NCI-H526 (cell line): ENCODE data around the gene ALG12.

Source experiments
- DNase-seq, 2 experiments: peaks; one replicate each; lab custom pipeline; 2025; lab: John Stamatoyannopoulos, UW

The ALG12 gene

DNA sequence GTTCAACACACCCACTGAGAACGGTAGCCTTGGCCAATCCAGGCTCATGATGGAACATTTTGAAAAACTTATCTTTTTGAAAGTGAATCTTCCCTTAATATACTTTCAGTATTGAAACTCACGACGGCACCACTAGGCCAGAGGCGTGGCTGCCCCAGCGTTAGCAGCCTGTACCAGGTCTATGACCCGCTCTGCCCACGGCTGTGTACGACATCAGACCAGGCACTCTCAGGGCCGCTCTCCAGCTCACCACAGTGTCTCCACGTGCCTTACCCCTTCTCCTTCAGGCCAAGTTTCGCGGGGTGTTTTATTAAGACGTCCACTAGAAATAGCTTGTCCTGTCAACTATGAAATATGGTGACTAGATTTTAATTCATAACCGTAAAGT lies 31.2 kb downstream of the ALG12 start:
- no peak for DNase-seq

DNA sequence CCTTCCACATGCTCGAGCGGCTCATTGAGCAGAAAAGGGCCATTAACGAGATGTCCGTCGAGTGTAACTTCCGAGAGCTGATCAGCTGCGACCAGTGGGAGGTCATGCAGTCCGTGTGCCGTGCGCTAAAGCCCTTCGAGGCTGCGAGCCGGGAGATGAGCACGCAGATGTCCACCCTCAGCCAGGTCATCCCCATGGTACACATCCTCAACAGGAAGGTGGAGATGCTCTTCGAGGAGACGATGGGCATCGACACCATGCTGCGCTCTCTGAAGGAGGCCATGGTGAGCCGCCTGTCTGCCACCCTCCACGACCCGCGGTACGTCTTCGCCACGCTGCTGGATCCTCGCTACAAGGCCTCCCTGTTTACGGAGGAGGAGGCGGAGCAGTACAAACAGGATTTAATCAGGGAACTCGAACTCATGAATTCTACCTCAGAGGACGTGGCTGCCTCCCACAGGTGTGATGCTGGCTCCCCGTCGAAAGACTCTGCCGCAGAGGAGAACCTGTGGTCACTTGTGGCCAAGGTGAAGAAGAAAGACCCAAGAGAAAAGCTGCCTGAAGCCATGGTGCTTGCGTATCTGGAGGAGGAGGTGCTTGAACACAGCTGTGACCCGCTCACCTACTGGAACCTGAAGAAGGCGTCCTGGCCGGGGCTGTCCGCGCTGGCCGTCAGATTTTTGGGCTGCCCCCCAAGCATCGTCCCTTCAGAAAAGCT lies 31.7 kb downstream of the ALG12 start:
- DNase-seq: no peak

DNA sequence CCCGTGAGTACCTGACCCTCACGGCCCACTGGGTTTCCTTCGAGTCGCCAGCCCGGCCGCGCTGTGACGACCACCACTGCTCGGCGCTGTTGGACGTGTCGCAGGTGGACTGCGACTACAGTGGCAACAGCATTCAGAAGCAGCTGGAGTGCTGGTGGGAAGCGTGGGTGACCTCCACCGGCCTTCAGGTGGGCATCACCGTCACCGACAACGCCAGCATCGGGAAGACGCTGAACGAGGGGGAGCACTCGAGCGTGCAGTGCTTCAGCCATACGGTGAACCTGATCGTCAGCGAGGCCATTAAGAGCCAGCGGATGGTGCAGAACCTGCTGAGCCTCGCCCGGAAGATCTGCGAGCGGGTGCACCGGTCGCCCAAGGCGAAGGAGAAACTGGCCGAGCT lies 32.4 kb downstream of the ALG12 start:
- no peak for DNase-seq

DNA sequence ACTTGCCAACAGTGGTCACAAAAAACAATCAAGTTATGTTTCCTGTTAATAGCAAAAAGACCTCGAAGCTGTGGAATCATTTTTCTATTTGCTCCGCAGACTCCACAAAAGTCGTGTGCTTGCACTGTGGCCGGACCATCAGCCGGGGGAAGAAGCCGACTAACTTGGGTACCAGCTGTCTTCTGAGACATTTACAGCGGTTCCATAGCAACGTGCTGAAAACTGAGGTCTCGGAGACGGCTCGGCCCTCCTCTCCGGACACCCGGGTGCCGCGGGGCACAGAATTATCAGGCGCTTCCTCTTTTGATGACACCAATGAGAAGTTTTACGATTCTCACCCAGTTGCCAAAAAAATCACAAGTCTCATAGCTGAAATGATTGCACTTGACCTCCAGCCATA lies 33.0 kb downstream of the ALG12 start:
- DNase-seq: no peak

DNA sequence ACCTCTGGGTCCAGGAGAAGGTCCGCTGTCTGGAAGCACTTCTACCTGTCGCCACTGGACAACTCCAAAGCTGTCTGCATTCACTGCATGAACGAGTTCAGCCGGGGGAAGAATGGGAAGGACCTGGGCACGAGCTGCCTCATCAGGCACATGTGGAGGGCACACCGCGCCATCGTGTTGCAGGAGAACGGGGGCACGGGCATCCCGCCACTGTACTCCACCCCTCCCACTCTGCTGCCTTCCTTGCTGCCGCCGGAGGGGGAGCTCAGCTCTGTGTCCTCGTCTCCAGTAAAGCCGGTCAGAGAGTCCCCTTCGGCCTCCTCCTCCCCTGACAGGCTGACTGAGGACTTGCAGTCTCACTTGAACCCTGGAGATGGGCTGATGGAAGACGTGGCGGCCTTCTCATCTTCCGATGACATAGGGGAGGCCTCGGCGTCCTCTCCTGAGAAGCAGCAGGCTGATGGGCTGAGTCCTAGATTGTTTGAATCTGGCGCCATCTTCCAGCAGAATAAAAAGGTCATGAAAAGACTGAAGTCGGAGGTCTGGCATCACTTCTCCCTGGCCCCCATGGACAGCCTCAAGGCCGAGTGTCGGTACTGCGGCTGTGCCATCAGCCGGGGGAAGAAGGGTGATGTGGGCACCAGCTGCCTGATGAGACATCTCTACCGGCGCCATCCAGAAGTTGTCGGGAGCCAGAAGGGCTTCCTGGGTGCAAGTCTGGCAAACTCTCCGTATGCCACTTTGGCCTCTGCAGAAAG lies 33.6 kb downstream of the ALG12 start:
- DNase-seq: no peak

DNA sequence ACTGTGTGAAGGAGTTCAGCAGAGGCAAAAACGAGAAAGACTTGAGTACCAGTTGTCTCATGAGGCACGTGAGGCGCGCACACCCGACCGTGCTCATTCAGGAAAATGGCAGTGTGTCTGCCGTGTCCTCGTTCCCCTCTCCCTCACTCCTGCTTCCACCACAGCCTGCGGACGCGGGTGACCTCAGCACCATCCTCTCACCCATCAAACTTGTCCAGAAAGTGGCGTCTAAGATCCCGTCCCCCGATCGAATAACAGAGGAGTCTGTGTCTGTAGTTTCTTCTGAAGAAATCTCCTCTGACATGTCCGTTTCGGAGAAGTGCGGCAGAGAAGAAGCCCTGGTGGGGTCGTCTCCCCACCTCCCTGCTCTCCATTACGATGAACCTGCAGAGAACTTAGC lies 34.2 kb downstream of the ALG12 start:
- no peak for DNase-seq

DNA sequence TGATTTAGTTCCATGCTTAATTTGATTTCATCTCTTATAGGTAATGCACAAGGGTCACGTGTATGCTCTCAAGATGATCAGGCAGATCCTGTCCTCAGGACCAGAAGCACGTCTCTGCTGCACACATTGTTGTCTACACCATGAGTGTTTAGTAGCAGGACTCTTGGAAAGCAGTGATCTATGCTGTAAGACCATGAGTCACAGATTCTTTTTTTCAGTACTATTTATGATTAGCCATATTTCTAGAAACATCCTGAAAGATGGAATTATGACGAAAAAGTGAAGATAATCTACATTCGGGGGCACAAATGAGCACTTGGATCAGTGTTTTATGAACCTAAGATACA lies 35.0 kb downstream of the ALG12 start:
- DNase-seq: no peak

DNA sequence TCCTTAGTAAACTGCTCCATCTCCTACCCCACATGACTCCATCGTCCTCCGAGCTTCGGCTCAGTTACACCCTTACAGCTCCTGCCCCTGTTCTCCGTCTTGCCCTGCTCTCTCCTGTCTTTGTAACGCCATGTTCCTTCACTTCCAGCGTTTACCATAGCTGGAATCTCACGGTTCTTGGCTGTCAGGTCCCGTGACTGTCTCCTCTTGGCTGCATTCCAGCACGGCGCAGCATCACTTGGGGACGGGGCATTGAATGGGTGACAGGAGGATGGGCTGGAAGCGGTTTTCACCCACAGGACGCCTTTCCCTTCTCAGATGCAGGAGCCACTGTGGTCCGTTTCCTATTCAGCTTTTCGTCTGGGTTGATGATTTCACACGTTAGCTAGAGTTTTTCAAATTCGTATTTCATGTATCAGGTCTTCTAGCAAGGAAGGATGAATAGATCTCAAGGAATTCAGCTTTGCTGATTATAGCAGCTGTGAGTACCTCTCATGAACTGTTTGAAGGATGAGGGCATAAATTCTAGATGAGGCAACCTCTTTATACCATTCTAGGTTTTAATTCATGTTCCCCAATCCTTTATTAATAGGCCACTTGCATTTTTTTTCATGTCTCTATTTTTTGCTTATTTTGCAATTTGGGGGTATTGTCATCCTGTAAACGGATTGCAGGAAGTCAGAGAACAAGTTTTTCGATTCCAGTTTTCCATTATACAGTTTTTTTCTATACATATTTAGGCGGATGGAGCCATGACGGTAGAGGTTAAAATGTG lies 35.5 kb downstream of the ALG12 start:
- DNase-seq: no peak

DNA sequence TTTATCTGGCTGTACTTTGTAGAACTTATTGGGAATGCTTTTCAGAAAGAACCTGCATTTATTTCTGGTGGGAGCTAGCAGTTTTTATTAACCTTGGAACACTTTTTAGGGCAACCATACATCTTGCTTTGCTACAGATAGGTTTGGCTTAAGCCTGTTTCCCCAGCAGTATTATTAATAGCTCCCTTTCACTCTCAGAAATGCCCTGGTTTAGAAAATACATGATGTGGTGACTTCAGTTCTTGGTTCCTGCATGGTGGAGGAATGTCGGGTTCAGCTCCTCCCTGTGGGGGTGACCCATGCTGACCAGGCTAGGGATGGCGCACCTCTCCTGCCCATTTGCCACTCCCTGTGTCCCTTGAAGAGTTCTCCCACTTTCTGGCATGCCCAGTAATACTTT lies 36.4 kb downstream of the ALG12 start:
- DNase-seq: no peak

DNA sequence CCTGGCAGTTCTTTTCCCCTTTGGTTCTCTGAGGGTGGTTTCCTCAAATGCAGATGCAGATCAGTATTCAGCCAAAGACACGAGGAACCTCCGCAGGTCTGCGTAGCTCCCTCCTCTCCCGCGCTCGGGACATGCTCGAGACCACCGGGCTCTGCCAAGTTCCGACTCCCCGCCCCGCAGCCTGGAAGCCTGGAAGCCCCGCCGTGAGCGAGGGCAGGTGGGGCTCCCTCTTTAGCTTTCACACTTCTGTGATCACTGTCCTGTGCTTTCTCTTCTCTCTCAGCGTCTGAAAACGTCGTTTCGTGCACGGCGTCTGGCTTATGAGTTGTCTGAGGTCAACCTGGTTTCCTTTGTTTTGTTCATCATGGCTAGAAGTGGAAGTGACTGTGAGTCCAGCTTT lies 38.0 kb downstream of the ALG12 start:
- no peak for DNase-seq

DNA sequence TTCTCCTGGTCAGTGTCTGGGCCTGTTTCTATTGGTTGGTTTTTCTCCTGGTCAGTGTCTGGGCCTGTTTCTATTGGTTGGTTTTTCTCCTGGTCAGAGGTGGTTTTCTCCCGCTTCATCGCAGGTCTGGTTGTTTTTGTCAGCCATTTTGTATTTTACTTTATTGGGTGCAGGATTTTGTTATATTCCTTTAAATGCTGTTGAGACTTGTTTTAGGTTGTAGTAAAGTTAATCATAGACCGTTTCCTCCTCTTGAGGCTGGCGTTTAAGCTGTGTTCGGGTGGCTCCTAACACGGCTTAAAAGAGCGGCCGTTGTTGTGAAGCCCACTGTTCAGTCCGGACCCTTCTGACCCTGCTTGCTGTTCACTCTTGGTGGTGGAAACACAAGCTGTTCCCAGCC lies 38.4 kb downstream of the ALG12 start:
- no peak for DNase-seq

DNA sequence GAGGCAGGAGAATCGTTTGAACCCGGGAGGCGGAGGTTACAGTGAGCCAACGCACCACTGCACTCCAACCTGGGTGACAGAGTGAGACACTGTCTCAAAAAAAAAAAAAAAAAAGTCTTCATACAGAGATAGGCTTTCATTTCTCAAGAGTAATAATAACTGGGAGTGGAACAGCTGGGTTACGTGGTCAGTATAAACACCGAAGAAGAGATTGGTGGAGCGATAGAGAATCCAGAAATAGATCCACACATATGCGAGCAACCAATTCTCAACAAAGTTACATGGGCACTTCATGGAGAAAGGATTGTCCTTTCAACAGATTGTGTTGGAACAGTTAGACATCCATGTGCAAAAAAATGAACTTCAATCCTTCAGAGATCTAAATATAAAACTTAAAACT lies 40.0 kb downstream of the ALG12 start:
- DNase-seq: no peak

DNA sequence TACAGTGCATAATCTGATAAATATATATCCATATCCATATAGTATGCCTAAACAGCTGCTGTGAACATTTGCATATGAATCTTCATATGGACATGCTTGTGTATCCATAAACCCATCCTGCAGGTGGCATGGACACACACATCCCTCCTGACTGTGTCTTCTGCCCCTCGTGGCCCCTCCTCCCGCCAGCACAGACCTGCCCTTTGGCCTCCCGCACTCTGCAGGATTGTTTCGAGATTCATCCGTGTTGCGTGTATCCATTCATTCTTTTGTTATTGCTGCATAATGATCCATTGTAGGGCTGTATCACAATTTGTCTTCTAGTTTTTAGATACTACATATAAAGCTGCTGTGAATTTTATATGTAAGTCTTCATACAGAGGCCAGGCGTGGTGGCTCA lies 40.6 kb downstream of the ALG12 start:
- no peak for DNase-seq

DNA sequence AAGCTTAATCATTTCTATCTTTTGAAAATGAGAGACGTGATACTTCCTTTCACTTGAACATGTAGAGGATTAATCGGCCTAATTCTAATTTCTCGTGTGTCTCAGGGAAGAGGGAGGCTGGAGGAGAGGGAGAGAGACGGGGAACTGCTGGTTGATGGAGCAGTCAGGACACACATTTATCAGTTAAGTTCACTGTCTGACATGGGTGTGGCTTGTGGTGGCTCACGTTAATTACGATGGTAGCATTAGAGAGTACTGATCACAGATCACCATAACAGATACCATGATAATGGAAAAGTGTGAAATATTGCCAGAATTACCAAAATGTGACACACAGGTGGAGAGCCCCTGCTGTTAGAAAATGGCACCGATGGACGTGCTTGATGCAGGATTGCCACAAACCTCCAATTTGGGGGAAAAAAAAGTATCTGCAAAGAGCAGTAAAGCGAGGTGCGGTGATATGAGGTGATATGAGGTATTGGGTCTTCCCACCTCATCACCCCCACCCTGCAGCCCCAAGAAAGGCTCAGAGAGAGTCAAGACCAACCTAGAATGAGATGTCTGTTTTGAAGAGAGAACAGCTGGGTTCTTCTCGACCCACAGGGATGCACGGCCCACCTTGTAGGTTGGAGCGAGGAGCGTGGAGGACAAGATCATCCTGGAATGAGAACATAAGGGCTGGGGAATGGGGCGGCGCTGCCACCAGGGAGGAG lies 44.9 kb downstream of the ALG12 start:
- DNase-seq: no peak

DNA sequence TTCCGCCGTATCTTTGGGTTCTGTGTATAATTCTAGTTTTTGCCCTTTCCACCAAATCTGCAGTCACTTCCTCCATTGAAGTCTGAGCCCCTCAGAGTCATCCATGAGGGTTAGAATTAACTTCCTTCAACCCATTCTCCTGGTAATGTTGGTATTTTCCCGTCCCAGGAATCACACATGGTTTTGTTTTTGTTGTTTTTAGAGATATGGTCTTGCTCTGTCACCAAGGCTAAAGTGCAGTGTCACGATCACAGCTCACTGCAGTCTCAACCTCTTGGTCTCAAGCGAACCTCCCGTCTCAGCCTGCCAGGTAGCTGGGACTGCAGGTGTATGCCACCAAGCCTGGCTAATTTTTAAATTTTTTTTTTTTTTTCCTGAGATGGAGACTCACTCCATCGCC lies 45.9 kb downstream of the ALG12 start:
- DNase-seq: no peak

DNA sequence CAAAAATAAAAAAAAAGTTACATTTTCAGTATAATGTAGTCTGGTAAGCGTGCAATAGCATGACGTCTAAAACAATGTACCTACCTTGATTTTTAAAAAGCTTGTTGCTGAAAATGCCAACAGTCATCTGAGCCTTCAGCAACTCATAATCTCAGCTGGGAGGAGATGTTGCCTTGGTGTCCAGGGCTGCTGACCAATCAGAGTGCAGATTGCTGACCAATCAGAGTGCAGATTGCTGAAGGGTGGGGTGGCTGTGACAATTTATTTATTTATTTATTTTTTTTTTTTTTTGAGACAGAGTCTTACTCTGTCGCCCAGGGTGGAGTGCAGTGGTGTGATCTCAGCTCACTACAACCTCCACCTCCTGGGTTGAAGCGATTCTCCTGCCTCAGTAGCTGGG lies 46.8 kb downstream of the ALG12 start:
- no peak for DNase-seq

DNA sequence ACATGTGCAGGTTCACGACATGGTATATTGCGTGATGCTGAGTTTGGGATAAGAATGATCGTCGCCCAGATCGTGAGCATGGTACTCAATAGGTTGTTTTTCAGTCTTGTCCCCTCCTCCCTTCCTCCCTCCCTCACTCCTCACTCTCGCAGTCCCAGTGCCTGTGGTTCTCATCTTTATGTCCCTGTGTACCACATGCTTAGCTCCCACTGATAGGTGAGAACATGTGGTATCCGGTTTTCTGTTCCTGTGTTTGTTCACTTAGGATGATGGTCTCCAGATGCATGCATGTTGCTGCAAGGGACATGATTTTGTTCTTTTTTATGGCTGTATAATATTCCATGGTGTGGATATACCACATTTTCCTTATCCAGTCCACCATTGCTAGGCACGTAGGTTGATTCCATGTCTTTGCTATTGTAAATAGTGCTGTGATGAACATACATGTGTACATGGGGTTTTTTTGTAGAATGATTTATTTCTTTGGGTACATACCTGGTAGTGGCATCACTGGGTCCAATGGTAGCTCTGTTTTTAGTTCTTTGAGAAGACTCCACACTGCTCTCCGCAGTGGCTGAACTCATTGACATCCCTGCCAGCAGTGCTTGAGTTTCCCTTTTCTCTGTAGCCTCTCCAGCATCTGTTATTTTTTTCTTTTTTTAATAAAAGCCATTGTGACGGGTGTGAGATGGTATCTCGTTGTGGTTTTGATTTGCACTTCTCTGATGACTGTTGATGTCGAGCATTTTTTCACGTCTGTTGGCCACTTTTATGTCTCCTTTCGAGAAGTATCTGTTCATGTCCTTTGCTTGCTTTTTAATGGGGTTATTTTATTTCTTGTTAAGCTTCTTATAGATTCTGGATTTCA lies 48.2 kb downstream of the ALG12 start:
- no peak for DNase-seq

DNA sequence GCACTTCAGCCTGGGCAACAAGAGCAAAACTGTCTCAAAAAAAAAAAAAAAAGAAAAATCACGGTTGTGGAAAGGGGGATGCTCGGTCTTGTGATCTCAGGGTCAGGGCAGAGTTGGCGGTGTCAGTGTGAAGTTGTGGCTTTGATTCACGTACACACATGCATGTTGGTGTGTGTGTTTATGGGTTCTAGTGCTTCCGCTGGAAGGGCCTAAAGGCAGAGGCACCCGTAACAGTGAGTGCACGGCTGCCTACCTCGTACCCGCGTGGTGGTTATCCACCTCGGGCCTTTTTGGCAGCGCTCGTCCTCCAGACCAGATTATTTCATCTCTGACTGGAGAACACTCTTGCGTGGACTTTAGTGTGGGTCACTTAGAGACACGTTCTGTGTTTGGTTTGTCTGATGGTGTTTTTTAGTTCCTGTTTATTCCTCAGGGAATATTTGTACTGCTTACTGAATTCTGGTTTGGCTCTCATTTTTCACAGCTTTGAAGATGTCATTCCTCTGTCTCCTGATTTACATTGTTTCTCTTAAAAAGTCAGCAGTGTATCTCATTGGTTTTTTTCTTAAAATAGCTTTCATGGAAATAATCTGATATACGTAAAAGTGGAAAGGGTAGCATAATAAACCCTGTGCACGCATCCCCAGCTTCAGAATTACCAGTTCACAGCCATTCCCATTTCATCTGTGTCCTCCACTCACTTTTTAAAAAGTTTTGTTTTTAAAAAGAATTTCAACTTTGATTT lies 49.0 kb downstream of the ALG12 start:
- DNase-seq: no peak

DNA sequence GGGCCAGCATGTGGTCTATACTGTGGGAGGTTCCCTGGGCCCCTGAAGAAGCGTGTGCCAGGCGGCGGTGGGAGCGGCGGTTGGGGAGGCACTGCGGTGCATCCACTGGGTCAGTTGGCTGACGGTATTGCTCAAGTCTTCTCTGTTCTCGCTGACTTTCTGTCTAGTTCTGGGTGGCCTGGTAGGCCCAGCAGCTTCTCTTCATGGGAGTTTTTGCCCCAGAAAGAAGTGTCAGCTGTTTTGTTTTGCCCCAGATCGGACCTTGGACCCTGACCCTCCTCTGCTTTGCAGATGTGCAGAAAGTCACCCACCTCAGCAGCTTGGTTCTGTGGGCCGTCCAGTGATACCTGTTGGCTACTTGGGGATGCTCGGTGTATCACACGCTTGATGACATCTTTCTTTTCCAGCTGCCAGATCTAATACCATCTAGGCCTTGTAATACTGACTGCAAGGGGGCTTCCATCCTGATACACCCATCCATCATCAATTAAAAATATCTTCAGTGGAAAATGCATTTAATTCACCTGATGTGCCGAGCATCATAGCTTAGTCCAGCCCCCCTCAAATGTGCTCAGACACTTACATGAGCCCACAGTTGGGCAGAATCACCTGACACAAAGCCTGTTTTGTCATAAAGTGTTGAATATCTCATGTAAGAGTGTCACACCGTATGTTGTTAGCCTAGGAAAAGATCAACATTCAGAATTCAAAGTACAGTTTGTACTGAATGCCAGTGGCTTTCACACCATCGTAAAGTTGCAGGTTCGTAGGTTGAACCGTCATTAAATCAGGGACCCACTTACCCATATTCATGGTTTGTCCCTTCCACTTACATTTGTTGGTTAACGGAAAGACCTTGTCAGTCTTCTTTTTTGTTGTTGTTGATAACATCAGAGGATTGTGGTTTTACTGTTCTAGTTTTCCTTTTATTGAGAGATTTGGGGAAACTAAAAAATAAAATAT lies 50.7 kb downstream of the ALG12 start:
- DNase-seq: no peak

DNA sequence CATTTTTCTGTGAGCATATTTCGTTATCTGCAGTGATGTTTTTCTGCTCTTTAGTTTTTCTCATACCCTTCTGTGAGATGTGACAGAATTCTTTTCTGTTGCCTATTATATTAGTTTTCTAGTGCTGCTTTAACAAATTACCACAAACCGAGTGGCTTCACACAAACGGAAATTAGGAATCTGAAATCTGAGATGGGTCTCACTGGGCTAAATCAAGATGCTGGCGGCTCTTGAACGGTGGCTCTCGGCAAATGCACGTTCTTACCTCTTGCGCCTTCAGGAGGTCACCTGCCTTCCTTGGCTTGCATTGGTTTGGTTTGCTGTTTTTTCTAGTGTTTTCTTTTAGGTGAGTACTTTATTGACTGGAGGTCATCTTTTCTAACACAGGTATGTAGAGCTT lies 51.6 kb downstream of the ALG12 start:
- DNase-seq: no peak
